Keratinocyte (primary cell): ENCODE results near the gene SSH2. TPM values are rescaled to one million over a fixed set of nuclear protein-coding genes. Genes with fewer than 3 reads are reported as not detected.

Experiments
- DNase-seq: peaks from one replicate; pipeline ENCODE4 v3.0.0-alpha.2; 2011; ENCODE audit warnings: low read depth, missing footprints, low spot score
- FAIRE-seq: peaks from 2 replicates; lab custom pipeline; 2011; peaks lifted over from hg19 to GRCh38; lab: Jason Lieb, UNC
- H2AFZ ChIP-seq: 2 replicates; pipeline ENCODE4 v1.6.0; 2012; ENCODE audit warnings: low read length, control low read depth, inconsistent platforms; ENCODE audit not compliant: control insufficient read depth
- H3K27ac ChIP-seq: 2 replicates; pipeline ENCODE4 v1.5.1; 2011; ENCODE audit warnings: low read length; ENCODE audit not compliant: control insufficient read depth, insufficient read depth
- H3K27me3 ChIP-seq: 3 replicates; pipeline ENCODE4 v1.6.0; 2011; ENCODE audit warnings: low read length; ENCODE audit not compliant: control insufficient read depth, insufficient read depth; ENCODE audit errors: extremely low read depth
- H3K36me3 ChIP-seq, 2 experiments: 2 replicates in 1 of 2; 3 replicates in 1 of 2; pipeline ENCODE4 v1.5.1; 2011; ENCODE audit warnings: low read length in 2 of 2, mild to moderate bottlenecking in 1 of 2; ENCODE audit not compliant: control insufficient read depth in 2 of 2, insufficient read depth in 2 of 2; ENCODE audit errors: extremely low read depth in 1 of 2
- H3K4me1 ChIP-seq: 3 replicates; pipeline ENCODE4 v1.5.1; 2011; ENCODE audit warnings: low read length; ENCODE audit not compliant: control insufficient read depth, insufficient read depth; ENCODE audit errors: extremely low read depth
- H3K4me2 ChIP-seq: 3 replicates; pipeline ENCODE4 v1.6.0; 2011; ENCODE audit warnings: low read depth, low read length; ENCODE audit not compliant: control insufficient read depth, insufficient read depth; ENCODE audit errors: extremely low read depth
- H3K4me3 ChIP-seq, 3 experiments: fragments of 200-600 bp in 1 of 3; sonication (generic) in 1 of 3; 2 replicates in 2 of 3; 3 replicates in 1 of 3; pipeline ENCODE4 v1.5.1; 2011 to 2016; ENCODE audit warnings: low read length in 3 of 3, mild to moderate bottlenecking in 3 of 3, control low read depth in 2 of 3, inconsistent platforms in 1 of 3, low read depth in 1 of 3, mixed read lengths in 1 of 3, mixed run types in 1 of 3, moderate library complexity in 1 of 3; ENCODE audit not compliant: control insufficient read depth in 2 of 3, insufficient read depth in 2 of 3; ENCODE audit errors: extremely low read depth in 1 of 3
- H3K79me2 ChIP-seq: 2 replicates; pipeline ENCODE4 v1.6.0; 2012; ENCODE audit warnings: low read length; ENCODE audit not compliant: control insufficient read depth, insufficient read depth
- H3K9ac ChIP-seq: 3 replicates; pipeline ENCODE4 v1.6.0; 2011; ENCODE audit warnings: low read length; ENCODE audit not compliant: control insufficient read depth, insufficient read depth; ENCODE audit errors: extremely low read depth
- H3K9me1 ChIP-seq: 3 replicates; pipeline ENCODE4 v1.6.0; 2011; ENCODE audit warnings: low read length; ENCODE audit not compliant: control insufficient read depth, insufficient read depth; ENCODE audit errors: extremely low read depth
- H3K9me3 ChIP-seq: 2 replicates; pipeline ENCODE4 v1.5.1; 2012; ENCODE audit warnings: low read depth, low read length; ENCODE audit not compliant: control insufficient read depth
- H4K20me1 ChIP-seq: 3 replicates; pipeline ENCODE4 v1.6.0; 2011; ENCODE audit warnings: low read length; ENCODE audit not compliant: control insufficient read depth, insufficient read depth; ENCODE audit errors: extremely low read depth
- CTCF ChIP-seq, 3 experiments: IDR thresholded peaks in 1 of 3; conservative IDR thresholded peaks in 1 of 3; optimal IDR thresholded peaks in 1 of 3; 2 replicates in 2 of 3; 3 replicates in 1 of 3; pipeline versions ENCODE3 to v1.5.1; 2011; ENCODE audit warnings: low read length in 3 of 3, mild to moderate bottlenecking in 3 of 3, moderate library complexity in 2 of 3, control low read depth in 1 of 3, inconsistent platforms in 1 of 3; ENCODE audit not compliant: insufficient read depth in 2 of 3; ENCODE audit errors: extremely low read depth in 1 of 3
- EZH2 ChIP-seq: IDR thresholded peaks from one replicate; pipeline ENCODE4 v1.6.1; 2012; ENCODE audit warnings: inconsistent platforms, mild to moderate bottlenecking, low read length, moderate library complexity
- dilution Hi-C: fragments of 300-500 bp; cut with MboI; formaldehyde crosslinking; loops from one replicate; pipeline ENCODE4 v1.7.0; 2020; ENCODE audit warnings: low sequenced_read_pairs; ENCODE audit not compliant: extremely low pct_ligation_motif_present
- polyA plus RNA-seq, 5 experiments: library from polyadenylated mRNA; depleted of rRNA in 3 of 5; stranded (reverse) in 3 of 5; stranded (forward) in 1 of 5; unstranded in 1 of 5; fragments of >200 nt; gene quantifications; 1 replicate in 1 of 5; 2 replicates in 3 of 5; 3 replicates in 1 of 5; pipeline versions ENCODE4 v1.2.1 to v1.2.3, GENCODE V29; 2011 to 2012; ENCODE audit warnings: missing spikeins in 2 of 5, low read depth in 1 of 5, low replicate concordance in 1 of 5

SSH2 gene
- polyA plus RNA-seq, 1 donor (not counting 4 experiments of a cell fraction or from before 2014, with no cell fraction given): 13.9 TPM

DNA sequence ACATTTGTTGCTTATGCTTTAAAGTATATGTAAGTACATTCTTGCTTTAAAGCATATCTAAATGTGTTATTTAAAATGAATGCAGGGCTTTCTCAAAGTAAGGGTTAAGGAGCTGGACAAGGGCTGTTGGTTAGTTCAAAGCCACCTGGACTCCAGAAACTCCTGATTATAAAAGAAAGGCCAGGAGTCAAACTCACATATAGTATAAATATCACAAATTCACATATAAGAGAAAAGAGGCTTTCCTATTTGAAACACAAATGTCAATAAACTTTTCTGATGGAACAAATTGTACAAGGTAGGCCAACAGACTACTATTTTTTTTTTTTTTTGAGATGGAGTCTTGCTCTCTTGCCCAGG lies 222.8 kb downstream of the SSH2 start:
- Histone ChIP-seq H3K9me3 (no peaks in the 10 kb centered on the region), H3K27me3 (no peaks in the 10 kb centered on the region), H3K36me3 (peaks cover 0 to 1% of the 10 kb centered on the region in 2 experiments), H3K9me1 (no peaks in the 10 kb centered on the region), H3K4me2 (no peak overlapping the region), H2AFZ (no peak overlapping the region), H3K9ac (no peak overlapping the region), H4K20me1 (no peaks in the 10 kb centered on the region), H3K27ac (no peak overlapping the region), H3K79me2 (no peaks in the 10 kb centered on the region), H3K4me1 (peaks cover 24% of the 10 kb centered on the region), H3K4me3 (no peak overlapping the region)
- DNase-seq: no peak
- dilution Hi-C loops: no loop called here
- TF ChIP-seq CTCF (optimal IDR thresholded peaks at IDR 0.05 in 1 of 3, IDR thresholded peaks at IDR 0.05 in 1 of 3, conservative IDR thresholded peaks at IDR 0.05 in 1 of 3; ENCODE audit: extremely low read depth in 1 of 3, insufficient read depth in 2 of 3, low read length in 3 of 3) (no peak), EZH2 (no peak)
- no peak for FAIRE-seq

- no peak overlapping the region for H3K4me3 ChIP-seq
- H3K9me1 ChIP-seq: no peaks in the 10 kb centered on the region
- peaks cover 14% of the 10 kb centered on the region for H3K4me1 ChIP-seq
- no peaks in the 10 kb centered on the region for H3K9me3 ChIP-seq
- FAIRE-seq: no peak
- dilution Hi-C loops: no loop called here
- DNase-seq: no peak
- H3K4me2 ChIP-seq: no peak overlapping the region
- H4K20me1 ChIP-seq: no peaks in the 10 kb centered on the region
- H3K9ac ChIP-seq: no peak overlapping the region
- no peak for TF ChIP-seq EZH2
- TF ChIP-seq CTCF (optimal IDR thresholded peaks at IDR 0.05 in 1 of 3, IDR thresholded peaks at IDR 0.05 in 1 of 3, conservative IDR thresholded peaks at IDR 0.05 in 1 of 3; ENCODE audit: extremely low read depth in 1 of 3, insufficient read depth in 2 of 3, low read length in 3 of 3): no peak
- no peak overlapping the region for H3K27ac ChIP-seq
- no peaks in the 10 kb centered on the region for H3K79me2 ChIP-seq
- H3K36me3 ChIP-seq: peaks cover 3 to 4% of the 10 kb centered on the region in 2 experiments
- H3K27me3 ChIP-seq: no peaks in the 10 kb centered on the region
- no peak overlapping the region for H2AFZ ChIP-seq
Observed at GRCh38 chr17:29706045-29706431, 224.0 kb downstream of the SSH2 start.
